HepG2 (cell line): Measurements from ENCODE around the gene SPG7.

Experiments used
- ATF7 ChIP-seq, 2 experiments: fragments of 450-650 bp in 1 of 2; sonication (generic) in 1 of 2; formaldehyde crosslinking in 1 of 2; IDR thresholded peaks; 2 replicates each; pipeline versions ENCODE4 v1.4.0 to v1.6.1; 2016 to 2020; ENCODE audit warnings: antibody characterized with exemption in 1 of 2, mild to moderate bottlenecking in 1 of 2, missing genetic modification reagents in 1 of 2
- CTCF ChIP-seq: sonication (generic); formaldehyde crosslinking; IDR thresholded peaks from 2 replicates; pipeline ENCODE4 v1.5.0; 2020; ENCODE audit warnings: mild to moderate bottlenecking, missing genetic modification reagents, moderate library complexity
- POLR2AphosphoS5 ChIP-seq: IDR thresholded peaks from 2 replicates; pipeline ENCODE4 v1.6.1; 2012; ENCODE audit warnings: low read depth, low read length
- RELA ChIP-seq: sonication (generic); formaldehyde crosslinking; IDR thresholded peaks from 2 replicates; pipeline ENCODE4 v1.4.0; 2020; ENCODE audit warnings: missing genetic modification reagents
- TGIF2 ChIP-seq: IDR thresholded peaks from 2 replicates; pipeline ENCODE4 v1.6.1; 2016; ENCODE audit warnings: control low read depth, missing compliant biosample characterization
- TF ChIP-seq, protein P1 (sequence below): sonication (generic); formaldehyde crosslinking; IDR thresholded peaks from 2 replicates; pipeline ENCODE4 v1.4.0; 2020; ENCODE audit warnings: missing genetic modification reagents

DNA sequence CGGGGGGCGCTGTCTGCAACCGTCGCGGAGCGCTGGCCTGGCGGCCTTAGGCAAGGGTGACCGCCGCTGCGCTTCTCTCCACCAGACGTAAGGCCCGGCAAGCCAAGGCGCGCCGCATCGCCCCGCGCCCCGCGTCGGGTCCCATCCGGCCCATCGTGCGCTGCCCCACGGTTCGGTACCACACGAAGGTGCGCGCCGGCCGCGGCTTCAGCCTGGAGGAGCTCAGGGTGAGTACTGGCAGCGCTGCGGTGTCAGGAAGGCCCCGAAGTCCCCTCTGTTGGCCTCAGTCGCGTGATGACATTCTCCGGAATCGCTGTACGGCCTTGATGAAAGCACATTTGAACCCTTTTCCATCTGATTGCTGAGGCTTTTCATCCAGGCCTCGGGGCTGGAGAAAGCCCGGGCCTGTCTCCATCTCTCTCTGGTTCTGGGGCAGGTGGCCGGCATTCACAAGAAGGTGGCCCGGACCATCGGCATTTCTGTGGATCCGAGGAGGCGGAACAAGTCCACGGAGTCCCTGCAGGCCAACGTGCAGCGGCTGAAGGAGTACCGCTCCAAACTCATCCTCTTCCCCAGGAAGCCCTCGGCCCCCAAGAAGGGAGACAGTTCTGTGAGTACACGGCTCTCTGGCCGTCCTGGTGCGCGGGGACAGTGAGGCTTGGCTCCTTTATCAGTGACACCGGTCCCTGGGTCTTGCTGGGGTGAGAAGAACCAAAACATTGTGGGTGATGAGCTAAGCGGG, 53.1 kb downstream of the SPG7 start:
- TF ChIP-seq TGIF2 (CRISPR knock-in tag) (no peak), ATF7 (IDR thresholded peaks at IDR 0.05) (no peak), ATF7 (CRISPR knock-in tag; IDR thresholded peaks at IDR 0.05) (0 out of 2 replicates have a peak, but pooled peaks have one; percentile 13), POLR2AphosphoS5 (peak; percentile 41; the same call in 1 of the 2 replicates), RELA (CRISPR knock-in tag) (no peak), CTCF (CRISPR knock-in tag) (no peak; the same call in 1 of the 2 replicates)
- TF ChIP-seq, protein P1, sequence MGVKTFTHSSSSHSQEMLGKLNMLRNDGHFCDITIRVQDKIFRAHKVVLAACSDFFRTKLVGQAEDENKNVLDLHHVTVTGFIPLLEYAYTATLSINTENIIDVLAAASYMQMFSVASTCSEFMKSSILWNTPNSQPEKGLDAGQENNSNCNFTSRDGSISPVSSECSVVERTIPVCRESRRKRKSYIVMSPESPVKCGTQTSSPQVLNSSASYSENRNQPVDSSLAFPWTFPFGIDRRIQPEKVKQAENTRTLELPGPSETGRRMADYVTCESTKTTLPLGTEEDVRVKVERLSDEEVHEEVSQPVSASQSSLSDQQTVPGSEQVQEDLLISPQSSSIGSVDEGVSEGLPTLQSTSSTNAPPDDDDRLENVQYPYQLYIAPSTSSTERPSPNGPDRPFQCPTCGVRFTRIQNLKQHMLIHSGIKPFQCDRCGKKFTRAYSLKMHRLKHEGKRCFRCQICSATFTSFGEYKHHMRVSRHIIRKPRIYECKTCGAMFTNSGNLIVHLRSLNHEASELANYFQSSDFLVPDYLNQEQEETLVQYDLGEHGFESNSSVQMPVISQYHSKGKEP (CRISPR knock-in tag), result no peak
